T-cell (primary cell): Measurements from ENCODE around the gene EGR2. TPM values are rescaled to one million over a fixed set of nuclear protein-coding genes. Genes with fewer than 3 reads are reported as not detected.

ENCODE experiments used
- ATAC-seq, 4 experiments: fragments of 200-7000 bp in 3 of 4; fragments of 150-1000 bp in 1 of 4; cut with Tn5 transposase; replicated peaks in 1 of 4; 1 replicate in 3 of 4; 2 replicates in 1 of 4; pipeline ENCODE4 v1.10.0; 2021; ENCODE audit warnings: moderate library complexity in 3 of 4, mild to moderate bottlenecking in 2 of 4, moderate number of reproducible peaks in 1 of 4
- CTCF ChIA-PET, 2 donors: fragments of 300-600 bp; sonication (Branson Sonifier 250); formaldehyde crosslinking; loops; one replicate each; lab custom pipeline; 2022; ENCODE audit warnings: antibody characterized with exemption in 2 of 2; lab: Charles Lee
- POLR2A ChIA-PET, 2 donors: fragments of 300-600 bp; sonication (Branson Sonifier 250); formaldehyde crosslinking; loops; one replicate each; lab custom pipeline; 2022; ENCODE audit warnings: antibody characterized with exemption in 2 of 2; lab: Charles Lee
- DNase-seq, 35 experiments: peaks; one replicate each; pipeline versions ENCODE4 v3.0.0 to v3.0.0-alpha.2; 2013 to 2023
- H3K27ac ChIP-seq: one replicate; pipeline ENCODE4 v1.5.1; 2013; ENCODE audit warnings: low read length
- H3K27me3 ChIP-seq, 2 experiments: replicated peaks in 1 of 2; 1 replicate in 1 of 2; 2 replicates in 1 of 2; pipeline versions ENCODE4 v1.6.1 to v1.7.0; 2013; ENCODE audit warnings: low read length in 1 of 2, mixed read lengths in 1 of 2; ENCODE audit not compliant: control insufficient read depth in 2 of 2, insufficient read depth in 2 of 2; ENCODE audit errors: extremely low read depth in 1 of 2
- H3K36me3 ChIP-seq, 2 donors: 1 replicate in 1 of 2; 2 replicates in 1 of 2; pipeline versions ENCODE4 v1.6.1 to v1.7.0; 2013; ENCODE audit warnings: low read length in 1 of 2; ENCODE audit not compliant: control insufficient read depth in 2 of 2, insufficient read depth in 1 of 2; ENCODE audit errors: extremely low read depth in 1 of 2
- H3K4me1 ChIP-seq, 2 experiments: 1 replicate in 1 of 2; 2 replicates in 1 of 2; pipeline versions ENCODE4 v1.6.1 to v1.7.0; 2013; ENCODE audit warnings: low read length in 2 of 2, mixed read lengths in 1 of 2; ENCODE audit not compliant: insufficient read depth in 2 of 2, control insufficient read depth in 1 of 2; ENCODE audit errors: extremely low read depth in 1 of 2
- H3K4me3 ChIP-seq, 2 donors: 1 replicate in 1 of 2; 2 replicates in 1 of 2; pipeline versions ENCODE4 v1.5.1 to v1.7.0; 2013; ENCODE audit warnings: mild to moderate bottlenecking in 2 of 2, low read length in 1 of 2, moderate library complexity in 1 of 2; ENCODE audit not compliant: control insufficient read depth in 1 of 2; ENCODE audit errors: extremely low read depth in 1 of 2
- H3K9me3 ChIP-seq: 2 replicates; pipeline ENCODE4 v1.7.0; 2013
- H3K27ac Mint-ChIP-seq, 2 donors: one replicate each; pipeline ENCODE4 v1.8.0; 2020 to 2021; ENCODE audit warnings: mild to moderate bottlenecking in 2 of 2, mixed read lengths in 2 of 2
- H3K27me3 Mint-ChIP-seq, 2 donors: one replicate each; pipeline ENCODE4 v1.8.0; 2021 to 2022; ENCODE audit warnings: mixed read lengths in 2 of 2
- H3K36me3 Mint-ChIP-seq: one replicate; pipeline ENCODE4 v1.8.0; 2021; ENCODE audit warnings: mixed read lengths
- H3K4me1 Mint-ChIP-seq, 3 donors: one replicate each; pipeline ENCODE4 v1.8.0; 2020 to 2022; ENCODE audit warnings: mixed read lengths in 3 of 3, mild to moderate bottlenecking in 1 of 3
- H3K4me3 Mint-ChIP-seq, 3 donors: one replicate each; pipeline ENCODE4 v1.8.0; 2020 to 2022; ENCODE audit warnings: mild to moderate bottlenecking in 3 of 3, mixed read lengths in 3 of 3, moderate library complexity in 3 of 3
- H3K9me3 Mint-ChIP-seq, 3 donors: one replicate each; pipeline ENCODE4 v1.8.0; 2020 to 2022; ENCODE audit warnings: mixed read lengths in 3 of 3
- WGBS: methylation state at CpG from one replicate; pipeline ENCODE4 v1.1.5; 2013; ENCODE audit warnings: missing lambda C conversion rate; ENCODE audit not compliant: insufficient coverage; 5-methylcytosine and 5-hydroxymethylcytosine counted together
- total RNA-seq, 35 experiments: library from RNA in 6 of 35; stranded (reverse) in 6 of 35; fragments of 120-200 nt in 1 of 35; gene quantifications; one replicate each; pipeline versions ENCODE4 v1.2.1 to v1.2.4 and lab custom pipeline; 2013 to 2026

EGR2 gene
- total RNA-seq (1 to 10 TPM in 4 of 5 donors, under 1 TPM in 1; 0.90 to 2.7 (median 2.5) TPM), total RNA-seq (lab: John Stamatoyannopoulos, UW) (0.09 to 1,252 (median 91.6) reads per million in 29 experiments)
- 0.90 TPM for total RNA-seq (2013)

GRCh38 chr10:62816331-62817120 is at the start of gene EGR2:
Gene EGR2 (minus strand): TSS chr10:62816366. CDS start chr10:62816029, 337 bp downstream.
- POLR2A ChIA-PET: interaction anchor here (0.5 to 1.6 kb wide), 10 partner anchors 10 to 633 kb away, joined by 3 to 8 read pairs (median 4); partner anchors contain the start of gene ADO (in 1 of the 2)

GRCh38 chr10:62862447-62862846 is 46.3 kb upstream of the EGR2 start:
- H3K9me3 ChIP-seq: no peaks in the 10 kb centered on the region
- no peak overlapping the region for H3K27ac ChIP-seq
- ATAC-seq (no peak), DNase-seq (no peak)
- H3K27me3 ChIP-seq: no peaks in the 10 kb centered on the region
- H3K4me1 ChIP-seq: peaks cover 0 to 4% of the 10 kb centered on the region in 2 experiments
- H3K27ac Mint-ChIP-seq: no peak overlapping the region
- no peak overlapping the region for H3K4me3 ChIP-seq
- no CpG with 5 or more reads among the region's 1 CpG for WGBS
- POLR2A ChIA-PET: no interaction called here
- H3K4me1 Mint-ChIP-seq: peaks cover 6 to 13% (median 6%) of the 10 kb centered on the region in 3 donors
- CTCF ChIA-PET: no interaction called here
- H3K27me3 Mint-ChIP-seq: peaks cover 0 to 9% of the 10 kb centered on the region in 2 donors
- no peaks in the 10 kb centered on the region for H3K36me3 Mint-ChIP-seq
- no peaks in the 10 kb centered on the region for H3K9me3 Mint-ChIP-seq
- H3K36me3 ChIP-seq: no peaks in the 10 kb centered on the region
- H3K4me3 Mint-ChIP-seq: no peak overlapping the region

More at GRCh38 chr10:62816331-62817120, at the start of gene EGR2:
- peak; percentile 92 to 98 (median 95) for DNase-seq
- H3K4me3 ChIP-seq: peak within 1 kb of the TSS; percentile 57 to 86
- peak; percentile 85 to 86 (median 86) for ATAC-seq
- H3K27me3 ChIP-seq: peaks cover 9 to 47% of the 10 kb centered on the region in 2 experiments
- no peaks in the 10 kb centered on the region for H3K9me3 ChIP-seq
- peak within 1 kb of the TSS; percentile 91 to 93 for H3K27ac Mint-ChIP-seq
- H3K27ac ChIP-seq: peak within 1 kb of the TSS; percentile 65
- H3K36me3 ChIP-seq: peaks cover 0 to 3% of the 10 kb centered on the region in 2 donors
- no peaks in the 10 kb centered on the region for H3K9me3 Mint-ChIP-seq
- H3K27me3 Mint-ChIP-seq: peaks cover 23 to 44% of the 10 kb centered on the region in 2 donors
- H3K4me1 ChIP-seq: peaks cover 14 to 49% of the 10 kb centered on the region in 2 experiments
- peak within 1 kb of the TSS; percentile 86 to 97 (median 95) for H3K4me3 Mint-ChIP-seq
- CTCF ChIA-PET: interaction anchor here (0.5 to 4.5 kb wide), 29 partner anchors 10 to 552 kb away, joined by 3 to 97 read pairs (median 5); partner anchors contain the start of genes ADO (in 1 of the 2) and NRBF2 (in 1 of the 2)
- H3K36me3 Mint-ChIP-seq: no peaks in the 10 kb centered on the region
- peaks cover 45 to 54% (median 51%) of the 10 kb centered on the region in 3 donors for H3K4me1 Mint-ChIP-seq
- WGBS: under 1% methylated on average over 40 of the region's 53 CpGs

GRCh38 chr10:62861507-62861906 is 45.3 kb upstream of the EGR2 start:
- H3K4me1 Mint-ChIP-seq: peaks cover 6 to 18% (median 7%) of the 10 kb centered on the region in 3 donors
- H3K36me3 Mint-ChIP-seq: no peaks in the 10 kb centered on the region
- Histone ChIP-seq H3K9me3 (no peaks in the 10 kb centered on the region), H3K4me1 (peaks cover 0 to 4% of the 10 kb centered on the region in 2 experiments), H3K4me3 (no peak overlapping the region), H3K27me3 (no peaks in the 10 kb centered on the region), H3K27ac (no peak overlapping the region), H3K36me3 (no peaks in the 10 kb centered on the region)
- H3K27ac Mint-ChIP-seq: no peak overlapping the region
- CTCF ChIA-PET: interaction anchor here (0.7 to 0.9 kb wide), 2 partner anchors 252 to 351 kb away, joined by 3 read pairs; no protein-coding TSS in a partner anchor
- POLR2A ChIA-PET: interaction anchor here in 1 of 2 donors (0.6 kb wide), 1 partner anchor 24 kb away, joined by 4 read pairs; no protein-coding TSS in a partner anchor
- WGBS: 46% methylated on average over 2 of the region's 3 CpGs
- H3K9me3 Mint-ChIP-seq: no peaks in the 10 kb centered on the region
- DNase-seq: no peak
- H3K4me3 Mint-ChIP-seq: no peak overlapping the region
- ATAC-seq: no peak
- H3K27me3 Mint-ChIP-seq: peaks cover 0 to 6% of the 10 kb centered on the region in 2 donors

- ATAC-seq: no peak
- 30% methylated on average over 1 of the region's 4 CpGs for WGBS
- Mint-ChIP-seq H3K27ac (no peak overlapping the region), H3K36me3 (no peaks in the 10 kb centered on the region), H3K4me3 (no peak overlapping the region), H3K4me1 (peaks cover 6 to 23% (median 13%) of the 10 kb centered on the region in 3 donors), H3K27me3 (peaks cover 0 to 6% of the 10 kb centered on the region in 2 donors), H3K9me3 (no peaks in the 10 kb centered on the region)
- no peaks in the 10 kb centered on the region for H3K9me3 ChIP-seq
- ChIA-PET POLR2A (no interaction called here), CTCF (interaction anchor here in 1 of 2 donors (0.9 kb wide), 1 partner anchor 251 kb away, joined by 3 read pairs; no protein-coding TSS in a partner anchor)
- no peaks in the 10 kb centered on the region for H3K27me3 ChIP-seq
- peaks cover 0 to 4% of the 10 kb centered on the region in 2 experiments for H3K4me1 ChIP-seq
- no peak overlapping the region for H3K27ac ChIP-seq
- no peaks in the 10 kb centered on the region for H3K36me3 ChIP-seq
- H3K4me3 ChIP-seq: no peak overlapping the region
- no peak for DNase-seq
Measured at GRCh38 chr10:62860946-62861345, 44.8 kb upstream of the EGR2 start.

GRCh38 chr10:62858364-62858763 is 42.2 kb upstream of the EGR2 start:
- no peak overlapping the region for H3K4me3 ChIP-seq
- no peaks in the 10 kb centered on the region for H3K9me3 ChIP-seq
- H3K27me3 Mint-ChIP-seq: peaks cover 3 to 11% of the 10 kb centered on the region in 2 donors
- DNase-seq (no peak), ATAC-seq (no peak)
- 78% methylated on average over 2 of the region's 6 CpGs for WGBS
- no peaks in the 10 kb centered on the region for H3K36me3 ChIP-seq
- H3K4me1 Mint-ChIP-seq: peaks cover 21 to 43% (median 29%) of the 10 kb centered on the region in 3 donors
- H3K4me1 ChIP-seq: peaks cover 0 to 10% of the 10 kb centered on the region in 2 experiments
- no peak overlapping the region for H3K27ac ChIP-seq
- H3K4me3 Mint-ChIP-seq: no peak overlapping the region
- no peak overlapping the region for H3K27ac Mint-ChIP-seq
- no peaks in the 10 kb centered on the region for H3K36me3 Mint-ChIP-seq
- no peaks in the 10 kb centered on the region for H3K9me3 Mint-ChIP-seq
- POLR2A ChIA-PET: interaction anchor here in 1 of 2 donors (0.6 kb wide), 1 partner anchor 41 kb away, joined by 3 read pairs; no protein-coding TSS in a partner anchor
- H3K27me3 ChIP-seq: no peaks in the 10 kb centered on the region
- CTCF ChIA-PET: no interaction called here

- Mint-ChIP-seq H3K4me1 (peaks cover 20 to 50% (median 36%) of the 10 kb centered on the region in 3 donors), H3K4me3 (no peak overlapping the region), H3K9me3 (no peaks in the 10 kb centered on the region), H3K27ac (no peak overlapping the region), H3K27me3 (peaks cover 3 to 7% of the 10 kb centered on the region in 2 donors), H3K36me3 (no peaks in the 10 kb centered on the region)
- H3K4me1 ChIP-seq: peaks cover 0 to 16% of the 10 kb centered on the region in 2 experiments
- H3K27ac ChIP-seq: no peak overlapping the region
- POLR2A ChIA-PET: no interaction called here
- H3K36me3 ChIP-seq: no peaks in the 10 kb centered on the region
- ATAC-seq (peak in 2 of 4 experiments; percentile 32 to 60), DNase-seq (peak in 1 of 35 experiments; percentile 52)
- H3K27me3 ChIP-seq: no peaks in the 10 kb centered on the region
- H3K4me3 ChIP-seq: no peak overlapping the region
- no CpG with 5 or more reads among the region's 4 CpGs for WGBS
- CTCF ChIA-PET: no interaction called here
- H3K9me3 ChIP-seq: no peaks in the 10 kb centered on the region
Measured at GRCh38 chr10:62856021-62856420, 39.9 kb upstream of the EGR2 start.
